Activated T-helper 1 cell treated with Interleukin-2 at 50 U/mL for 16 hours (primary cell): ENCODE data around the gene PALLD.

Source experiments
- DNase-seq: peaks from one replicate; pipeline ENCODE4 v3.0.0-alpha.2; 2020; ENCODE audit warnings: low read depth

PALLD gene

GRCh38 chr4:168593399-168593798, 96.5 kb downstream of the PALLD start:
- no peak for DNase-seq

- DNase-seq = no peak
Measured at GRCh38 chr4:168594121-168594520, 97.3 kb downstream of the PALLD start.

- DNase-seq = no peak
Measured at GRCh38 chr4:168598191-168598590, 101.3 kb downstream of the PALLD start.

- no peak for DNase-seq
Measured at GRCh38 chr4:168600796-168601583, 104.1 kb downstream of the PALLD start.

- no peak for DNase-seq
Measured at GRCh38 chr4:168601899-168602298, 105.0 kb downstream of the PALLD start.

- DNase-seq = no peak
Measured at GRCh38 chr4:168604496-168605373, 107.9 kb downstream of the PALLD start.

- no peak for DNase-seq
Measured at GRCh38 chr4:168605411-168605810, 108.6 kb downstream of the PALLD start.

- DNase-seq = no peak
Measured at GRCh38 chr4:168607215-168607614, 110.4 kb downstream of the PALLD start.

- DNase-seq = no peak
Measured at GRCh38 chr4:168608771-168609170, 111.9 kb downstream of the PALLD start.

GRCh38 chr4:168609369-168609768, 112.5 kb downstream of the PALLD start:
- no peak for DNase-seq

- DNase-seq = no peak
Measured at GRCh38 chr4:168610911-168611530, 114.2 kb downstream of the PALLD start.

GRCh38 chr4:168612450-168613135, 115.7 kb downstream of the PALLD start:
- DNase-seq = no peak

GRCh38 chr4:168613869-168614268, 117.0 kb downstream of the PALLD start:
- no peak for DNase-seq

- DNase-seq = no peak
Measured at GRCh38 chr4:168614281-168615057, 117.6 kb downstream of the PALLD start.

GRCh38 chr4:168615294-168616065, 118.6 kb downstream of the PALLD start:
- DNase-seq = no peak

- DNase-seq = no peak
Measured at GRCh38 chr4:168618577-168619265, 121.9 kb downstream of the PALLD start.

GRCh38 chr4:168619266-168619631, 122.4 kb downstream of the PALLD start:
- no peak for DNase-seq

- DNase-seq = no peak
Measured at GRCh38 chr4:168621806-168622589, 125.1 kb downstream of the PALLD start.

- no peak for DNase-seq
Measured at GRCh38 chr4:168622600-168622999, 125.7 kb downstream of the PALLD start.
